A549 (cell line): Measurements from ENCODE around the gene CREB3L1.

Experiments used
- CTCF ChIP-seq: fragments of >200 bp; sonication (Bioruptor Twin); formaldehyde crosslinking; IDR thresholded peaks from 3 replicates; pipeline ENCODE4 v1.5.1; 2016
- HES2 ChIP-seq: fragments of >200 bp; sonication (Bioruptor Twin); formaldehyde crosslinking; IDR thresholded peaks from 2 replicates; pipeline ENCODE4 v1.6.1; 2016
- HOXA7 ChIP-seq: fragments of 250-450 bp; sonication (Bioruptor Pico); IDR thresholded peaks from 2 replicates; pipeline ENCODE4 v1.5.0; 2020; ENCODE audit warnings: mild to moderate bottlenecking, moderate library complexity
- POLR2A ChIP-seq: IDR thresholded peaks from 2 replicates; pipeline ENCODE4 v1.6.1; 2012; ENCODE audit warnings: mild to moderate bottlenecking, low read length
- SREBF2 ChIP-seq: fragments of 450-650 bp; IDR thresholded peaks from 2 replicates; pipeline ENCODE4 v1.6.1; 2014; ENCODE audit warnings: mild to moderate bottlenecking, moderate library complexity

GRCh38 chr11:46290598-46291309 lies 13.3 kb downstream of the CREB3L1 start:
- TF ChIP-seq POLR2A (no peak), CTCF (no peak), SREBF2 (no peak), HES2 (no peak), HOXA7 (CRISPR knock-in tag) (no peak)
